GM04504 (cell line): ENCODE data around the gene CAMKMT.

Experiments used
- DNase-seq: peaks from one replicate; pipeline ENCODE4 v3.0.0-alpha.2; 2012; ENCODE audit warnings: low read depth

CAMKMT gene

GRCh38 chr2:44444881-44445280 lies 83.1 kb downstream of the CAMKMT start:
- no peak for DNase-seq

- DNase-seq, result no peak
Measured at GRCh38 chr2:44448860-44449527, 87.2 kb downstream of the CAMKMT start.

- DNase-seq, result no peak
Measured at GRCh38 chr2:44450082-44450481, 88.3 kb downstream of the CAMKMT start.

GRCh38 chr2:44450806-44451205 lies 89.1 kb downstream of the CAMKMT start:
- no peak for DNase-seq

DNA sequence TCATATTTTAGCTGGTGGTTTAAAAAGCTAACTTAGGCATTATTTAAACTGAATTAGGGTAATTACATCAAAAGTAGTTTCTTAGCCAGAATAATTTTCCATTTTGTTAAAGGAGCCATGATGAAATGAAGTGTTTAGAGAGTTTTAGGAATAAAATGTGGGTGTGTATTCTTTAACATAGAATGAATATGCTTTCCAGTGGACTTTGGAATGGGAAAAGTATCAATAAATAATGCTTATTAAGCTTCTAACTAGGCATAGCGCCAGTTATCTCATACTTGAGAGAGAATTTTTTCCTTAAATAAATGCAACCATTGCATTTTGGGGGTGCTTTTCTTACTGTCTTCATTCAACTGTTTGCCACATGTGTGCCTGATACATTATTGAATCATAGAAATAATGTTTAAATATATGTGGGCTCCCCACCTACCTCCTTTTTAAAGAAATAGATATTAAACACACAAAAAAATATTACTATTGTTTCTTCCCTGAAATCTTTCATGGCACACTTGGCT lies 90.4 kb downstream of the CAMKMT start:
- DNase-seq, result no peak

GRCh38 chr2:44453259-44453658 lies 91.5 kb downstream of the CAMKMT start:
- no peak for DNase-seq

GRCh38 chr2:44455877-44456276 lies 94.1 kb downstream of the CAMKMT start:
- DNase-seq, result no peak

GRCh38 chr2:44456946-44457345 lies 95.2 kb downstream of the CAMKMT start:
- no peak for DNase-seq

- DNase-seq, result no peak
Measured at GRCh38 chr2:44459739-44460138, 98.0 kb downstream of the CAMKMT start.

GRCh38 chr2:44462934-44463849 lies 101.4 kb downstream of the CAMKMT start:
- no peak for DNase-seq

GRCh38 chr2:44464437-44464836 lies 102.7 kb downstream of the CAMKMT start:
- DNase-seq, result no peak

DNA sequence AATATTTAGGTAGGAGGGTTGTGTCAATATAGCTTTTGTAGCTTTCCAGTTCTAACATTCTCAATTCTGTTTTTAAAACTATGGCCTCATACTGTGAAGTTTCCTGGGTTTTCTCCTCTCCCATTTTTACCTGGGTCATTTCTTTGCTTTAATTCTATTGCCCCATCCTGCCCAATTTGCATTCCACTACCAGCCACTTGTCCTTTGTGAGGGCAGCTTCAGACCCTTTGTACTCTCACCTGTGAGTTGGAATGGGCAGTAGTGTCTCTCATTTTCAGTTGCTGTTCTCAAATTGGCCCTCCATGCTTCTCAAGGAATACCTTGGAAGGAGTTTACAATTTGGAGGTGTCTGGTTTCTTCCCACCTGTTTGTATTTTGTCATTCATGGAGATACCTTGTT lies 108.4 kb downstream of the CAMKMT start:
- DNase-seq, result no peak

DNA sequence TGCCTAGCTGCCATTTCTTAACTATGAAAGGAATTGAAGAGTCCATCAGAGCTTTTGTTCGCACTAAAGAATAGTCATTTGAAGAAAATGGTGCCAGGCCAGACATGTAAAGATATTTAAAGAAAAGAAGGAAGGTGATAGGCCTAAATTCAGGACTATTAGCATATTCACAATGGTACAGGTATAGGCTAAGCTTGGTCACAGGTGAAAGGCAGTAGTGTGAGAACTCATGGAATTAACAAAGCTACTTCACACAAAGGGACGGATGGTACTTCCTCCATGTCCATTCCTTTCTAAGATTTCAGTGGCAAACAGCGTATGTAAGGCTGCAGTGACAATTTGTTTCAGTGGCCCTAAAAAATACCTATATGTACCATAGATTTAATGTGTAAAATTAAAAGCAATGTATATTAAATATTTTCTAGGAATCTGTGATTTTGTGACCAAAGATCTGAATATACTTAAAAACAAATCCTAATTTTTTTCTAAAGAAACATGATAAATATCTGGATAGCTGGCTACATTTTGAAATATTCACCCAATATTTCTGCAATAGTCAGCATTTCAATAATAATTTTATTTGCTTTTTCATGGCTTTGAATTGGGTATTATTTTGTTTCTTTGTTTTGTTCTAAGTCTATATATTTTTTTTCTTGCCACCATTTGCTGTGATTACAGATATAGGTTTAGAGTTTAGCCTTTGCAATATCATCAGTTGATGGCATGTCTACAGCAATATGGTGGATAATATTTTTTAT lies 116.1 kb downstream of the CAMKMT start:
- DNase-seq, result no peak

DNA sequence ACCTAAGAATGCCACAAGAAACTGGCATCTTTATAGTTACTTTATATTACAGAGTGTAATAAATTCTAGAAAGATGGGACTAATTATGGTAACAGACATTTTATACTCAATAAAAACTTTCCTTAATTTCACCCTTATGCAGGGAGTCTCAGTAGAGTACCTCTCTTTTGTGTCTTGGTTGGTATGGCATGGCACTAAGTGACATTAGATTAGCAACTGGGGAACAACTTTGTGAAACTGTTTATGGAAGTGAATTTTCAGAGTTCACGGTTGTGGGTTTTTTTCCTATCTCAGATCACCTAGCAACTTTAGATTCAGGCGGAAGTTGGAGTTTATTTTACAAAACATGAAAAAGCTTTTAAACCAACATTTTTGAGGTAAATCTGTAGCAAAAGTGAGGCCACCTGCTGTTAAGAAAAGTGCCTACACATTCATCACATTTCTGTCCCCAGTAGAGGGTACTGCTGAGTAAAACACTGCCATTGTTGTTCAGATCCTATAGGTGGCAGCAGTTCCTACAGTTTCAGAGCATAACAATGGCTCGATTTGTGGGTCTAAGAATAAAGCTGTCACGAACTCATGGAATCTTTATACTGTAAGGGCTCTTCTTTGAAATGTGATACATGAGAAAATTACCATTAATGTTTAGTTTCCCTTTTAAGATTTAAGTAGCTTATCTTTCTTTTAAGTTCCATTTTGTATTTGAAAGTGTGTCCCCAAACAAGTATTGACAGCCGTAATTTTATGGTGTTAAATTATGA lies 117.6 kb downstream of the CAMKMT start:
- DNase-seq, result peak; percentile 64

- DNase-seq, result no peak
Measured at GRCh38 chr2:44480068-44480467, 118.3 kb downstream of the CAMKMT start.

DNA sequence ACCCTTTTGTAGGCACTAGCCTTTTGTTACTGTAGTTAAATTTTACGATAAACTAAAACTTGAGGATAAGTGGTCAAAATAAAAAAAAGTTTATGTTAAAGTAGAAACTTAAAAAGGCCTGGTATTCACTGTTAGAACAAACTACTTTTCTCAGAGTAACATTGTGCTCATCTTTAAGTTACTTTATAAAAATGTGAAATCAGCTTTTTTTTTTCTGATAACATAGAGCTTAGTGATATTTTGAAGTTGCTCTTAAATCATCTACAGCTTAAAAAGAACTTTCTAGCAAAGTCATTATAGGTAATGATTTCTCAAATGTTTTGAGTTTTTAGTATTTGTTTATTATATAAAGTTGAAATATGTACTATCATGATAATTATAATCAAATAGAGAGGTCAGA lies 125.3 kb downstream of the CAMKMT start:
- no peak for DNase-seq

DNA sequence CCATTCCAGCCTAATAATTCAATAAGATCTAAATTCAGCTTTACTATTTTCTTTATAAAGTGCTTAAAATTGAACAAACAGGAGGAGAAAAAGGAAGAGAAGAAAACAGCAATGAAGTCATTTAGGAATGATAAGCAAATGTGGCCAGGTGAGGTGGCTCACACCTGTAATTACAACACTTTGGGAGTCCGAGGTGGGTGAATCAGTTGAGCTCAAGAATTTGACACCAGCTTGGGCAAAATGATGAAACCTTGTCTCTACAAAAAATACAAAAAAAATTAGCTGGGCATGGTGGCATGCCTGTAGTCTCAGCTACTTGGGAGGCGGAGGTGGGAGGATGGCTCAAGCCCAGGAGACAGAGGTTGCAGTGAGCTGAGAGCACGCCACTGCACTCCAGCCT lies 129.0 kb downstream of the CAMKMT start:
- no peak for DNase-seq

DNA sequence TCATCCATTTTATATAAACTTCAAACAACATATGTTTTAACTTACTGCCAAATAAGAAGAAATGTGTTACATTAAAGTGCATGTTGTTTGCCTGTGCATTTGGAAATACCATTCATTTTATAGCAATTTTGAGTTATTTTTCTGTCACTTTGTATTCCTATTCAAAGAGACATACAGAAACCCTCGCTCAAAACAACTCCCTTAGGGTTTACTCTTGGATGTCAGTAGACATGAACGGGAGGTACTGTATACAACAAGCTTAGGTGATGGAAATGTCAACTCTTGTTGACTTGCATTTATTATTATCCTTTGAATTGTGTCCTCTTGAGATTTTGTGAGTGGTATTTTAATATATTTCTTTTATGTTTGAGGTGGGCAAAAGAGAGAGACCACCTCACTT lies 132.3 kb downstream of the CAMKMT start:
- DNase-seq, result no peak

DNA sequence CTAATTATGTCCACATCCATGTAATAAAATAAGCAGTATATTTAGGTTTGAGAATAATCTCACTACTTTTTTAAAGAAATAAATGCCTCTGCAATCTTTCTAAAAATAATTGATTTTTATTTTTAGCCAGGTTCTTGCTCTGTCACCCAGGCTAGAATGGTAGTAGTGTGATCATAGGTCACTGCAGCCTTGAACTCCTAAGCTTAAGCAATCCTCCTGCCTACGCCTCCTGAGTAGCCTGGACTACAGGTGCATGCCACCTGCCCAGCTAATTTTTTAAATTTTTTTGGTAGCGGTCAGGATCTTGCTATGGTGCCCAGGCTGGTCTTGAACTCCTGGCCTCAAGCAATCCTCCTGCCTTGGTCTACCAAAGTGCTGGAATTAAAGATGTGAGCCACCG lies 133.3 kb downstream of the CAMKMT start:
- no peak for DNase-seq

- DNase-seq, result no peak
Measured at GRCh38 chr2:44495544-44495943, 133.8 kb downstream of the CAMKMT start.

- DNase-seq, result no peak
Measured at GRCh38 chr2:44496130-44496529, 134.4 kb downstream of the CAMKMT start.

- no peak for DNase-seq
Measured at GRCh38 chr2:44498551-44498950, 136.8 kb downstream of the CAMKMT start.
